Neural crest cell (in vitro differentiated cells): ENCODE data around the gene ROBO4. TPM values are rescaled to one million over a fixed set of nuclear protein-coding genes. Genes with fewer than 3 reads are reported as not detected.

Source experiments
- DNase-seq: peaks from one replicate; pipeline ENCODE4 v3.0.0; 2021; ENCODE audit warnings: low read depth, mixed read lengths, low spot score
- H3K27ac Mint-ChIP-seq: one replicate; pipeline ENCODE4 v1.8.0; 2021; ENCODE audit warnings: mild to moderate bottlenecking, mixed read lengths; ENCODE audit not compliant: unreplicated experiment
- H3K27me3 Mint-ChIP-seq: 2 replicates; pipeline ENCODE4 v1.8.0; 2021; ENCODE audit warnings: low read depth, mild to moderate bottlenecking, mixed read lengths
- H3K36me3 Mint-ChIP-seq: 2 replicates; pipeline ENCODE4 v1.8.0; 2021; ENCODE audit warnings: low read depth, mild to moderate bottlenecking, mixed read lengths
- H3K4me1 Mint-ChIP-seq: 2 replicates; pipeline ENCODE4 v1.8.0; 2021; ENCODE audit warnings: mixed read lengths
- H3K4me3 Mint-ChIP-seq: one replicate; pipeline ENCODE4 v1.8.0; 2021; ENCODE audit warnings: mild to moderate bottlenecking, mixed read lengths
- H3K9me3 Mint-ChIP-seq: 2 replicates; pipeline ENCODE4 v1.8.0; 2021; ENCODE audit warnings: mixed read lengths
- total RNA-seq: library from RNA; stranded (reverse); gene quantifications from 2 replicates; pipeline ENCODE4 v1.2.1, GENCODE V29; 2021
- TF ChIP-seq, protein P1 (sequence below): fragments of 200-600 bp; sonication (generic); conservative IDR thresholded peaks from 2 replicates; pipeline ENCODE4 v1.5.0; 2021; ENCODE audit warnings: antibody characterized with exemption, mild to moderate bottlenecking

The ROBO4 gene
- total RNA-seq, 1 donor from 2014 or later = 0.05 TPM

GRCh38 chr11:124874571-124875255 lies 23.0 kb downstream of the ROBO4 start:
- TF ChIP-seq, protein P1, sequence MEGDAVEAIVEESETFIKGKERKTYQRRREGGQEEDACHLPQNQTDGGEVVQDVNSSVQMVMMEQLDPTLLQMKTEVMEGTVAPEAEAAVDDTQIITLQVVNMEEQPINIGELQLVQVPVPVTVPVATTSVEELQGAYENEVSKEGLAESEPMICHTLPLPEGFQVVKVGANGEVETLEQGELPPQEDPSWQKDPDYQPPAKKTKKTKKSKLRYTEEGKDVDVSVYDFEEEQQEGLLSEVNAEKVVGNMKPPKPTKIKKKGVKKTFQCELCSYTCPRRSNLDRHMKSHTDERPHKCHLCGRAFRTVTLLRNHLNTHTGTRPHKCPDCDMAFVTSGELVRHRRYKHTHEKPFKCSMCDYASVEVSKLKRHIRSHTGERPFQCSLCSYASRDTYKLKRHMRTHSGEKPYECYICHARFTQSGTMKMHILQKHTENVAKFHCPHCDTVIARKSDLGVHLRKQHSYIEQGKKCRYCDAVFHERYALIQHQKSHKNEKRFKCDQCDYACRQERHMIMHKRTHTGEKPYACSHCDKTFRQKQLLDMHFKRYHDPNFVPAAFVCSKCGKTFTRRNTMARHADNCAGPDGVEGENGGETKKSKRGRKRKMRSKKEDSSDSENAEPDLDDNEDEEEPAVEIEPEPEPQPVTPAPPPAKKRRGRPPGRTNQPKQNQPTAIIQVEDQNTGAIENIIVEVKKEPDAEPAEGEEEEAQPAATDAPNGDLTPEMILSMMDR = no peak
- Mint-ChIP-seq H3K27ac (no peak overlapping the region), H3K4me3 (peak overlapping the region; percentile 59), H3K27me3 (peaks cover 67% of the 10 kb centered on the region), H3K36me3 (no peaks in the 10 kb centered on the region), H3K9me3 (no peaks in the 10 kb centered on the region), H3K4me1 (peaks cover 11% of the 10 kb centered on the region)
- DNase-seq = no peak

- Mint-ChIP-seq H3K36me3 (no peaks in the 10 kb centered on the region), H3K27ac (no peak overlapping the region), H3K4me3 (peak overlapping the region; percentile 59), H3K9me3 (no peaks in the 10 kb centered on the region), H3K27me3 (peaks cover 75% of the 10 kb centered on the region), H3K4me1 (peaks cover 11% of the 10 kb centered on the region)
- TF ChIP-seq, protein P1 = no peak
- DNase-seq = no peak
These were observed 23.7 kb downstream of the ROBO4 start for GRCh38 chr11:124873951-124874350.

DNA sequence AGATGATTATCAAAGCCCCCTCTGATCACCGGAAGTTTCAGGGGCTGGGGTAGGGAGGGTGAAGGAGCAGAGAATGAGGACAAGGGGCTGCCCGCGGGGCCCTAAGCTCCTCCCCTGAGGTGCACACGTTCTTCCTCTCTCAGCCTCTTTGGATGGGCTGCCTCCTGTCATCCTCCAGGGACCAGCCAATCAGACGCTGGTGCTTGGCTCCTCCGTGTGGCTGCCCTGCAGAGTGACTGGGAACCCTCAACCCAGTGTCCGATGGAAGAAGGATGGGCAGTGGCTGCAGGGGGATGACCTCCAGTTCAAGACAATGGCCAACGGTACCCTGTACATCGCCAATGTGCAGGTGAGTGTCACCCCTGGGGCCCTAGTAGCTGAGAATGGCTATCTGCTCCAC lies 24.9 kb downstream of the ROBO4 start:
- Mint-ChIP-seq H3K4me1 (peaks cover 11% of the 10 kb centered on the region), H3K4me3 (peak overlapping the region; percentile 27), H3K27me3 (peaks cover 85% of the 10 kb centered on the region), H3K27ac (no peak overlapping the region), H3K9me3 (no peaks in the 10 kb centered on the region), H3K36me3 (no peaks in the 10 kb centered on the region)
- DNase-seq = no peak
- TF ChIP-seq, protein P1 = no peak

DNA sequence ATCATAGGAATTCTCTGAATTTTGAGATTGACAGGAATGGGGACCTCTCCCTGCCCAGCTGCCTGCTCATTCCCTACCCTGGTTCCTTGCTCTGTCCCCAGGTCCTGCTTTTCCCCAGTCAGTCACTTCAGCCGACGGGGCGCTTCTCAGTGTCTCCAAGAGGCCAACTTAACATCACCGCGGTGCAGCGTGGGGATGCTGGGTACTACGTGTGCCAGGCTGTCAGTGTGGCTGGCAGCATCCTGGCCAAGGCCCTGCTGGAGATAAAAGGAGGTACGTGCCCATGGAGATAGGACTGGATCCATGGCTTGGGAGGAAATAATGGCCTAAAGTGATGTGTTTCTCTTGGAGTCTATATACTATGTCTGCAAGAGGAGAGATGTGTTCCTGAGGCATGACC lies 25.4 kb downstream of the ROBO4 start:
- DNase-seq = no peak
- Mint-ChIP-seq H3K27me3 (peaks cover 89% of the 10 kb centered on the region), H3K36me3 (no peaks in the 10 kb centered on the region), H3K4me3 (peak overlapping the region; percentile 27), H3K27ac (no peak overlapping the region), H3K9me3 (no peaks in the 10 kb centered on the region), H3K4me1 (peaks cover 8% of the 10 kb centered on the region)
- TF ChIP-seq, protein P1 = no peak

DNA sequence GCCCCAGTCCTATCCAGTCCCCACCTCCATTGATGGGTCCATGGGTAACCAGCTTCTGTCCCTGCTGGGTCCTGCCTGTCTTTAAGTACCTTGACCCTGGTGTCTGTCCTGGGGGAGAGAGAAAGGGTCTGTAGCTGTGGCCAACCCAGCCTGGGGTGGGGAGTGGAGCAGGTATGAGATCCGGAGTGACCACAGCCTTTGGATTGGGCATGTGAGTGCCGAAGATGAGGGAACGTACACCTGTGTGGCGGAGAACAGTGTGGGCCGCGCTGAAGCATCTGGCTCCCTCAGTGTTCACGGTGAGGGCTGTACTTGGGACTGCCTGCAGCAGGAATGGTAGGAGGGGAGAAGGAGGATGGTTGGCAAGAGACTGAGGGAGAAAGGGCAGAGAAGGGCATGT lies 27.2 kb downstream of the ROBO4 start:
- no peak for DNase-seq

More for the DNA sequence above, 27.2 kb downstream of the ROBO4 start:
- Mint-ChIP-seq H3K36me3 (no peaks in the 10 kb centered on the region), H3K27ac (no peak overlapping the region), H3K9me3 (no peaks in the 10 kb centered on the region), H3K27me3 (peaks cover 100% of the 10 kb centered on the region), H3K4me3 (no peak overlapping the region), H3K4me1 (no peaks in the 10 kb centered on the region)
- TF ChIP-seq, protein P1 = no peak
